Measurements from ENCODE around the gene MCM3AP.

DNA sequence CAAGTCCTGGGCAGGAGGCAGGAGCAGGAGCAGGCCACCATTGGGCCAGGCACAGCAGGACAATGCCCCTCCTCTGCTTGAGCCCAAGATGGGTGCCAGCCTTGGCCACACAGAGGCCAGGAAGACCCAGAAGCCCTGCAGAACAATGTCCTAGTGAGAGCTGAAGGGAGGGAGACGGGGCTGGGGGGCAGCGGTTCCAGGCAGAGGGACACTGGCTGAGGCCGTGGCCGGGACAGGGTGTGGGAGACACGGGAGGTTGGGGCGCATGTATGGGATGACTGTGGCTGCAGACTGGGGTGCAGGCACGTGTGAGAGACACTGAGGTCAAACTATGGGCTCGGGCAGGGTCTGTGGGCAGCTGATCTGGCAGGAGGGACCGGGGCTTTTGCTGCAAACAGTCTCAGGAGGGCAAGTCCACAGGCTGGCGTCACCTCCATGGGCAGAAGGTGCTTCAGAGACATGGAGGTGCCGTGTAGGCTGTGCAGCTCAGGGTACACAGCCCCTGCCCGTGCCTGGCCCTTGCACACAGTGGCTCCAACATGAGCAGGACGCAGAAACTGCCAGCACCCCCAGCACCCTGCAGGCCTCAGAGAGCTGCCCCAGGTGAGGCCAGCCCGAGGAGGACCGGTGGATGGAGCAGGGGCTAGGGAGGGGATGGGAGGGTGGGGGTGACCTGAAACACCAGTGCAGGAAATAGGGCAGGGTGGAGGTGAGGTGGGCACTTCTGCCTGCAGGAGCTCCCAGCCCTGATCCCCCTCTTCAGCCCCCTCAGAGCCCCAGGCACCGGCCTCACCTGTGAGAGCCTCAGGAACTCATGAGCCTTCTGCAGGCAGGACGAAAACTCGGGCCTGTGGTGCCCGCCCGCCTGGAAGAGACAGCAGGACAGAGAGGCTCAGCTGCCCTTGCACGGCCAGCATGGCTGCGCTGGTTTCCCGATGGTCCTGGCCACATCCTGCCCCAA, 76.4 kb downstream of the MCM3AP start:
- TF ChIP-seq EZH2 (IDR thresholded peaks at IDR 0.05; ENCODE audit: insufficient read depth, poor library complexity, severe bottlenecking) (no peak), EZH2phosphoT487 (IDR thresholded peaks at IDR 0.05; ENCODE audit: insufficient read depth, low read depth) (no peak)
